ENCODE data around the gene STAP1.

The STAP1 gene

GRCh38 chr4:67581208-67581857 lies 22.8 kb downstream of the STAP1 start:
- TF ChIP-seq, protein P1, sequence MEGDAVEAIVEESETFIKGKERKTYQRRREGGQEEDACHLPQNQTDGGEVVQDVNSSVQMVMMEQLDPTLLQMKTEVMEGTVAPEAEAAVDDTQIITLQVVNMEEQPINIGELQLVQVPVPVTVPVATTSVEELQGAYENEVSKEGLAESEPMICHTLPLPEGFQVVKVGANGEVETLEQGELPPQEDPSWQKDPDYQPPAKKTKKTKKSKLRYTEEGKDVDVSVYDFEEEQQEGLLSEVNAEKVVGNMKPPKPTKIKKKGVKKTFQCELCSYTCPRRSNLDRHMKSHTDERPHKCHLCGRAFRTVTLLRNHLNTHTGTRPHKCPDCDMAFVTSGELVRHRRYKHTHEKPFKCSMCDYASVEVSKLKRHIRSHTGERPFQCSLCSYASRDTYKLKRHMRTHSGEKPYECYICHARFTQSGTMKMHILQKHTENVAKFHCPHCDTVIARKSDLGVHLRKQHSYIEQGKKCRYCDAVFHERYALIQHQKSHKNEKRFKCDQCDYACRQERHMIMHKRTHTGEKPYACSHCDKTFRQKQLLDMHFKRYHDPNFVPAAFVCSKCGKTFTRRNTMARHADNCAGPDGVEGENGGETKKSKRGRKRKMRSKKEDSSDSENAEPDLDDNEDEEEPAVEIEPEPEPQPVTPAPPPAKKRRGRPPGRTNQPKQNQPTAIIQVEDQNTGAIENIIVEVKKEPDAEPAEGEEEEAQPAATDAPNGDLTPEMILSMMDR (IDR thresholded peaks at IDR 0.05; ENCODE audit: extremely low read depth, insufficient read depth, missing control alignments): no peak
- in situ Hi-C loops (cut with MboI; ENCODE audit: low pct_unique_long_range_greater_than_20kb, low sequenced_read_pairs, unreplicated experiment): no loop called here
- peak; percentile 24 for DNase-seq (ENCODE audit: low spot score)

DNA sequence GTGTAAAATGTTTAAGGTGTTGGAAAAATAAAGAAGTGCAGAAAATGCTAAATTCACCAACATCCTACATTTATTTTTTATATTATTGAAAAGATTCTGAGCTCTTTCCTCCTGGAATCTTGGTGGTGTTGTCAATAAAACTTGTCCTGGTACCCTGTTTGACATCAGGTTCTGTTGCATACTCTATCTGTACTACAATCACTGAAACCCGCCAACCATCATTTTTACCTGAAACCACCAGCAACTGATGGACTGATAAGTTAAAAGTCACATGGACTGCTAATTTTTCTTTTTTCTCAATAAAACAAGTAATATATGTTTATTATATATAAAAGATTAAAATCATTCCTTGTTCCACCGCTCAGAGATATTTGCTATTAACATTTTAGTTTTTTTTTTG lies 23.4 kb downstream of the STAP1 start:
- TF ChIP-seq, protein P1 (IDR thresholded peaks at IDR 0.05; ENCODE audit: extremely low read depth, insufficient read depth, missing control alignments): no peak
- DNase-seq (ENCODE audit: low spot score): no peak
- in situ Hi-C loops (cut with MboI; ENCODE audit: low pct_unique_long_range_greater_than_20kb, low sequenced_read_pairs, unreplicated experiment): no loop called here

GRCh38 chr4:67584496-67584895 lies 26.0 kb downstream of the STAP1 start:
- DNase-seq (ENCODE audit: low spot score): no peak
- in situ Hi-C loops (cut with MboI; ENCODE audit: low pct_unique_long_range_greater_than_20kb, low sequenced_read_pairs, unreplicated experiment): no loop called here

GRCh38 chr4:67587156-67587555 lies 28.6 kb downstream of the STAP1 start:
- TF ChIP-seq, protein P1 (IDR thresholded peaks at IDR 0.05; ENCODE audit: extremely low read depth, insufficient read depth, missing control alignments): no peak
- in situ Hi-C loops (cut with MboI; ENCODE audit: low pct_unique_long_range_greater_than_20kb, low sequenced_read_pairs, unreplicated experiment): no loop called here
- no peak for DNase-seq (ENCODE audit: low spot score)

More at GRCh38 chr4:67584496-67584895, 26.0 kb downstream of the STAP1 start:
- TF ChIP-seq, protein P1 (IDR thresholded peaks at IDR 0.05; ENCODE audit: extremely low read depth, insufficient read depth, missing control alignments): no peak

DNA sequence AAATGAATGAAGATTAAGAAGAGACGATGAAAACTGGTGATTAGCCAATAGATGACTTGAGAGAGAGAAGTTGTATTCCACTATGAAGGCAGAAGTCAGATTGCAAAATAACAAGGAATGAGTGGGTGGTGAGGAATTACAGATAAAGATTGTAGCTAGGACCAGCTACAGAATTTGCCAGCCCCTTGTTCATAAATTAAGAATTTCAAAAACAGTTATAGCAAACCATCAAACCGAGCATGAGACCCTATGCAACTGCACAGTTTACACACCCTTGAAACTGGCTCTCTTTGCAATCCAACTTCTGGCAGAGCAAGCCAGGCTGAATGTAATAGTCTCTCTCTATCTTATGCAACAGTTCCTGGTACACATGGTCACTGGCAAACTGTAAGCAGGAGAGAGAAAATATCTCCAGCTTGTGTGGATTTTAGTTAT lies 35.2 kb downstream of the STAP1 start:
- DNase-seq (ENCODE audit: low spot score): no peak
- TF ChIP-seq, protein P1 (IDR thresholded peaks at IDR 0.05; ENCODE audit: extremely low read depth, insufficient read depth, missing control alignments): no peak
- in situ Hi-C loops (cut with MboI; ENCODE audit: low pct_unique_long_range_greater_than_20kb, low sequenced_read_pairs, unreplicated experiment): no loop called here

DNA sequence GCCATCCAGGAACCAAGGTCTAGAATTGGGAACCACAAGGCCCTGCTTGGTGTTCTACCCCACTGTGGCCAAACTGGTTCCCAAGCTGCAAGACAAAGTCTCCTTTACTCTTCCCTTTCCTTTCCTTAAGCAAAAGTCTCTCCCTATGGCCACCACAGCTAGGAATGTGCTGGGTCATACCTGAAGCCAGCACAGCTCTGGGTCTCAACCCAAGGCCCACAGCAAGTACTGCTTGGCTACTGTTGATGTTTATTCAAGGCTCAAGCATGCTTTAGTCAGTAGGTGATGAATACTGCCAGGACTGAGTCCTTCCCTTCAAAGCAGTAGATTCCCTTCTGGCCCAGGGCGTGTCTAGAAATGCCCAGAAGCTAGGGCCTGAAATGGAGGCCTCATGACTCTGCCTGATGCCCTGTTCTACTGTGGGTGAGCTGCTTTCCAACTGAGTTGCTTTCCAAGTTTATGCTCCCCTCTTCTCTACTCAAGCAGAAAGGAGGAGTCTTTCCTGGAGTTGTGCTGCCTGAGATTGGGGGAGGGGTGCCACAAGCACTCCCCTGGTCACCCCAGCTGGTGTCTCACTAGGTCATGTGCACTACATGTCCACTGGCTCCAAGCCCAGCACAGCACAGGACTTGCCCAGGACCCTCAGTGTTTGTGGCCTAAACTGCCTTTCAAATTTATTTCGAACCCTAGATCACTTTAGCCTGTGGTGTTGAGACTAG lies 44.9 kb downstream of the STAP1 start:
- in situ Hi-C loops (cut with MboI; ENCODE audit: low pct_unique_long_range_greater_than_20kb, low sequenced_read_pairs, unreplicated experiment): no loop called here
- no peak for DNase-seq (ENCODE audit: low spot score)
- TF ChIP-seq, protein P1 (IDR thresholded peaks at IDR 0.05; ENCODE audit: extremely low read depth, insufficient read depth, missing control alignments): no peak

Measured in GM13977 (cell line).